ENCODE data around the gene PHAX.
A peak's percentile ranks its signal among the peaks of the same experiment; 100 is the strongest.
"Not testable (repeated sequence)": the region's sequence is repeated elsewhere in the genome, so short reads cannot be mapped to it uniquely, and the experiment has no call there.

Gene PHAX

GRCh38 chr5:126605525-126605924 lies 4.8 kb downstream of the PHAX start:
- DNase-seq, result no peak

- DNase-seq, result no peak
These were observed 9.4 kb downstream of the PHAX start for GRCh38 chr5:126610160-126610559.

- DNase-seq, result no peak
These were observed 9.9 kb downstream of the PHAX start for GRCh38 chr5:126610616-126611015.

- DNase-seq, result no peak
These were observed 13.3 kb downstream of the PHAX start for GRCh38 chr5:126613941-126614592.

GRCh38 chr5:126615286-126615685 lies 14.5 kb downstream of the PHAX start:
- DNase-seq, result no peak

GRCh38 chr5:126617603-126618002 lies 16.9 kb downstream of the PHAX start:
- DNase-seq, result not testable (repeated sequence)

- no peak for DNase-seq
These were observed 19.0 kb downstream of the PHAX start for GRCh38 chr5:126619781-126620180.

GRCh38 chr5:126624534-126624933 lies 23.8 kb downstream of the PHAX start:
- DNase-seq, result no peak

- DNase-seq, result no peak
These were observed 27.4 kb downstream of the PHAX start for GRCh38 chr5:126628102-126628501.

GRCh38 chr5:126631920-126632319 lies 31.2 kb downstream of the PHAX start:
- DNase-seq, result no peak

GRCh38 chr5:126633552-126633951 lies 32.8 kb downstream of the PHAX start:
- DNase-seq, result peak; percentile 58

GRCh38 chr5:126635585-126635984 lies 34.8 kb downstream of the PHAX start:
- no peak for DNase-seq

GRCh38 chr5:126636956-126637355 lies 36.2 kb downstream of the PHAX start:
- DNase-seq, result no peak

GRCh38 chr5:126640866-126641265 lies 40.1 kb downstream of the PHAX start:
- no peak for DNase-seq

- DNase-seq, result no peak
These were observed 40.6 kb downstream of the PHAX start for GRCh38 chr5:126641387-126641786.

GRCh38 chr5:126645132-126645531 lies 44.4 kb downstream of the PHAX start:
- no peak for DNase-seq

GRCh38 chr5:126647071-126647470 lies 46.3 kb downstream of the PHAX start:
- no peak for DNase-seq

GRCh38 chr5:126648471-126648870 lies 47.7 kb downstream of the PHAX start:
- no peak for DNase-seq

GRCh38 chr5:126649057-126649456 lies 48.3 kb downstream of the PHAX start:
- DNase-seq, result peak; percentile 83

- DNase-seq, result not testable (repeated sequence)
These were observed 49.0 kb downstream of the PHAX start for GRCh38 chr5:126649709-126650108.

- no peak for DNase-seq
These were observed 49.7 kb downstream of the PHAX start for GRCh38 chr5:126650463-126650862.

- DNase-seq, result no peak
These were observed 50.3 kb downstream of the PHAX start for GRCh38 chr5:126651013-126651577.

GRCh38 chr5:126656401-126657007 lies 55.8 kb downstream of the PHAX start:
- DNase-seq, result peak; percentile 67

- no peak for DNase-seq
These were observed 57.8 kb downstream of the PHAX start for GRCh38 chr5:126658561-126658960.
